ENCODE results near the gene TMC1.
"Not testable (repeated sequence)": the region's sequence is repeated elsewhere in the genome, so short reads cannot be mapped to it uniquely, and the experiment has no call there.

The TMC1 gene

DNA sequence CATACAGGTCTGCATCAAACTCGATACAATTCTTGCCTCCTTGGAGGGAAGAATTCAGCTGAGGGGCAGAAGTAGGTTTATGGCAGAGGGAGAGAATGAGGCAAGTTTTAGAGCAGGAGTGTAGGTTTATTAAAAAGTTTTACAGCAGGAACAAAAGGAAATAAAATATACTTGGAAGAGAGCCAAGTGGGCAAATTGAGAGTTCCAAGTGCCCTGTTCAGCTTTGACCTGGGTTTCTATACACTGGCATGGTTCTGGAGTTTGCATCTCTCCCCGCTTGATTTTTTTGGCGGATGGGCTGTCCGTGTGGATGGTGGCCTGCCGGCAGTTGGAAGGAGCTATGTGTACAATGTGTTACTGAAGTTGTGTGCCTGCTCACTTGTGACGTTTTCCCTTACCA is 315.4 kb downstream of the TMC1 start:
- FAIRE-seq: no peak

DNA sequence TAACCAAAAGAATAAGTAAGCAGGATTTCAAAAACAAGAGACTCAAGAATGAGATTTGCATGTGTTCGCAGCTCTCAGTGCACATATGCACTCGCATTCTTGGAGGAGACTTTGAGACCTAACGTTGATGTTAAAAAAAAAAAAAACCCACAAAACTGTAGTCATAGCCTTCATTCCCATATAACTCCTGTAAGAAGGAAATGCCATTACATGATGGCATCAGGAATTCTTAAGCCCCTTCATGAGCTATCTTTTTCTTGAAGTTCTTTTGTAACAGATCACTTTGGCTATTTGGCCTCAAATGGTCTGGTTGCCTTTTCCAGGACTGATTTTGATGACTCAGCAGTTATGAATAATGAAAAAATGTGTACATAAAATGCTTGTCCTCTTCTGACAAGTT is 317.7 kb downstream of the TMC1 start:
- FAIRE-seq: no peak

DNA sequence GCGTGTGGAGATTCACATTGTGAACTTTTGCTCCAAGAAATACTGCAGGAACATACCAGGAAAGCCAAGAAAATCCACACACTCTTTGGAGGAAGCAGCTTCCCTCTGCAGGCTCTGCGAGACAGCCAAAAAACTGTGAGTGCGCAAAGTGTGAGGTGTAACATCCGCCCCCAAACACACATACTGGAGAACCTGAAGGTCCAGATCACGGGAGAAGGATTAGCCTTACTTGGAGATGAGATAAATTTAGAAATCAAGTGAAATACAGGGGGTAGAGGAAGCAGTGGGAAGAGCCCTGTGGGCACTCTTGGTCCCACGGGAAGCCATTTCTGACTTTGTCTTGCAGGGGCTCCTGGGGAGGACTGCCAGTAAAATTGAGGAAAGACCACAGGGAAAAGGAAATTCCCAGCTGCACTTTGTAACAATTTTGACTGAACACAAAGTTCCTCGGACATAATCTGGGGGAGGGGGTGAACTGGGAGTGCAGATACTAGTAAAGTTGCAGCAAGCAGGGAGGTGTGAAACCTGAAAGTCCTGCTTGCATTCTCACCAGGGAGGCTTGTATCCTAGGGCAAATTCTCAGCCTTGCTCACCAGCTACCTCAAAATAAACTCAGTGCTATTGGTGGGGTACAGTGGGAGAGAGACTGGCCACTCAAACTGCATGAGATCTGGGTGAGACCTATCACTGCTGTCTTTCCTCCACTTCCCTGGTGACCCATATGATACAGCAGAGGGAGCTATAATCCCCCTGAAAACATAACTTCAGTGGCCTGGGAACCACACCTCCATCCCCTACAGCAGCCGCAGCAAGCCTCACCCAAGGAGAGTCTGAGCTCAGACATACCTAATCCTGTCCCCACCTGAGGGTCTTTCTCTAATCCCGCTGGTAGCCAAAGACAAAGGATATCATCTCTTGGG is 322.4 kb downstream of the TMC1 start:
- no peak for FAIRE-seq

DNA sequence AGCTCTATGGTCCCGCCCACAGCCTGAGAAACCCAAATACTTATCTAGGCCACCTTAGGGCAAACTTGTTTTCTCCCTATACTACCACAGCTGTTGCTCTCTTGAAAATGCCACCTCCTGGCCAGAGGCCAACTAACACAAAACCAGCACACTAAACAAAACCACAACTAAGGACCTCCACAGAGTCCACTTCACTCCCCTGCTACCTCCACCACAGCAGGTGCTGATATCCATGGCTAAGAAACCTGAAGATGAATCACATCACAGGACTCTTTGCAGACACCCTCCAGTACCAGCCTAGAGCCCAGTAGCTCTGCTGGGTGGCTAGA is 323.0 kb downstream of the TMC1 start:
- FAIRE-seq: no peak

DNA sequence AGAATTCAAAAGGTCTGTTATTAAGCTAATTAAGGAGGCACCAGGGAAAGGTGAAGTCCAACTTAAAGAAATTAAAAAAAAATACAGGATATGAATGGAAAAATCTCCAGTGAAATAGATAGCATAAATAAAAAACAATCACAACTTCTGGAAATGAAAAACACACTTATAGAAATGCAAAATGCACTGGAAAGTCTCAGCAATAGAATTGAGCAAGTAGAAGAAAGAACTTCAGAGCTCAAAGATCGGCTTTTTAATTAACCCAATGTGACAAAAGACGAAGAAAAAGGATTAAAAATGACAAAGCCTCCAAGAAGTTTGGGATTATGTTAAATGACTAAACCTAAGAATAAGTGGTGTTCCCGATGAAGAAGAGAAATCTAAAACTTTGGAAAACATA is 323.6 kb downstream of the TMC1 start:
- FAIRE-seq: not testable (repeated sequence)

DNA sequence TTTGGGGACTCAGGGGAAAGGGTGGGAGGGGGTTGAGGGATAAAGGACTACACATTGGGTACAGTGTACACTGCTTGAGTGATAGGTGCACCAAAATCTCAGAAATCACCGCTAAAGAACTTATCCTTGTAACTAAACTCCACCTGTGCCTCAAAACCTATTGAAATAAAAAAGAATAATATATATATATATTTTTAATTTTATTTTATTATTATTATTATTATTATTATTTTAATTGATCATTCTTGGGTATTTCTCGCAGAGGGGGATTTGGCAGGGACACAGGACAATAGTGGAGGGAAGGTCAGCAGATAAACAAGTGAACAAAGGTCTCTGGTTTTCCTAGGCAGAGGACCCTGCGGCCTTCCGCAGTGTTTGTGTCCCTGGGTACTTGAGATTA is 328.8 kb downstream of the TMC1 start:
- not testable (repeated sequence) for FAIRE-seq

DNA sequence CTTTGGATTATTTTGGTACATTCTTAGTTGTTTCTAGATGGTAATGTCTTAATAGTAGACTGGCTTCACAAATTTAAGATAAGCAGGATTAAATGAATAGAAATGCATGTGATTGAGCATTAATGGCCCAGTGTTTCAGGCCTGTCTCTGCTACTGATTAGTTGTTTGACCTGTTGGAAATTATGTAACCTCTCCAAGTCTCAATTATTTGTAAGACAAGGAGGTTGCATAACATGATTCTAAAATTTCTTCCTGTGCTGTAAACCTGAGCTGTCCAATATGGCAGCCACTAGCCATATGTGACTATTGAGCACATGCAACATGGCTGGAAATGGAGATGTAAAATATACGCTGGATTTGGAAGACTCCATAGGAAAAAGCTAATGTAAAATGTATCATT is 333.9 kb downstream of the TMC1 start:
- no peak for FAIRE-seq

DNA sequence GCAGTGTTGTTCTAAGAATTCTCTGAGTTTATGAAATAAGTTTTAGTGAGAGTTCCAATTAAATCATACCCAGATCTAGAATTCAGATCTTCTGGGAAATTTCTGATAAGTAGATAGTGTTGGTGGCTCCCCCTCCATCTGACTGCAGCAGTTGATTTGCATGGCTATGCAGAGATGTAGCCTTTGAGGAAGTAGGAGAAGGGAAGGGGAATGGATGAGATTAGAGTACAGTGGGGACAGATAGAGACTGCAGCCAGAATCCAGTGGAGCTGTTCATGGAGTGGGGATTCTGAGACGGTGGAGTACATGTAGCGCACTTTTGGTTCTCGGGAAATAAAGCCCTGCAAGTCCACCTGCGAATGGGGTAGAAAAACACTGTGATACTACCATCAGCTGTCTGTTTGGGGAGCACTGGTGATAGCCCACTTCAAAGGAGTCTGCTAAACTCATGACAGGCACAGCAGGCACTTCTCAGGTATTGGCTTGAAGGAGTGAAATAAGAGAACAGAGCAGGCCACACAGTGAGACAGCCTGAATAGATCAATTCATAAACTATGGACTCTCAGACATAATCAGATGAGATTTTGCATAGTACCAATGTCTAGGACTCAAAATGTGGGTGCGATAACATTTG is 334.6 kb downstream of the TMC1 start:
- FAIRE-seq: no peak

DNA sequence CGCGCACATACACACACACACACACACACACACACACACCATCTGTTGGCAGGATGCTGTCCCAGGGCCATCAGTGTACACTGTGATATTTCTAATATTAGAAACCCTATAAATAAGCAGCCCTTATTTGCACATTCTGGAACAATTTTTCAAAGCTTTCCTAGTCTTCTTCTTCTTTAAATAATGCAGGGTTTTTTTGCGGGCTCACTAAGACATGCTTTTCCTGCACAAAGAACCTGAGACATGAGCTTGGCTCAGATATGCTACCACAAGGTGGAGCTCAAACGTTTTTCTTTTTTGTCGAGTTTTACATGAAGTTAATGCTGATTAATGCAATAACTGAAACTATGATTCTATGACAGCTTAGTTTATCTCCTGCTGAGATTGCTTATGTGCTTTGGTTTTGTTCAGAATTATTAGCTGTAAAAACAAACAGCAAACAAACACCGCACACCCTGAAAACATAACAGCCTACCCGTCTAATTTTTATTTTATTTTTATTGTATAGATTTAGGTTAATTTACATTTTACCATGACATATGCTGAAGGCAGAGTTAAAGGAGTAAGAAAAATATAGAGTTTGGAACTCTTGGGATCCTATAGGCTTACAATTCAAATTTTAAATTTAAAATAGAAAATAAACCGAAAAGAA is 335.7 kb downstream of the TMC1 start:
- no peak for FAIRE-seq

DNA sequence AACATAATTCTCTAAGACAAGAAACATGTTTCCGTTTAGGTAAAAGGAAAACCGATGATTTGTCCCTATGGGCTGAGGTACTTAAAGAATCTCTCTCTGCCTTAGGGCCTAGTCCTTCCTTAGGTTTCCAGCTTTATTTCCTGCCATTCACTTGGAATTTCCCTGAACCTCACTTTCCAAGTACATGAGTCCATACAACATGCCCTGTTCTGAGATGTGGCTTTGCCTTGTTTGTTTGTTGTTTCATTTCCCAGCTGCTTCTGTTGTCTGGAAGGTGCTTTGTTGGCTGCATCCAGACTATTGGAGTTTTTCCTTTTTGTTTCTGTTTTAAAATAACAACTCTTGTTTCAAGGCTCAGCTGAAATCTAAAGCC is 336.2 kb downstream of the TMC1 start:
- FAIRE-seq: no peak

DNA sequence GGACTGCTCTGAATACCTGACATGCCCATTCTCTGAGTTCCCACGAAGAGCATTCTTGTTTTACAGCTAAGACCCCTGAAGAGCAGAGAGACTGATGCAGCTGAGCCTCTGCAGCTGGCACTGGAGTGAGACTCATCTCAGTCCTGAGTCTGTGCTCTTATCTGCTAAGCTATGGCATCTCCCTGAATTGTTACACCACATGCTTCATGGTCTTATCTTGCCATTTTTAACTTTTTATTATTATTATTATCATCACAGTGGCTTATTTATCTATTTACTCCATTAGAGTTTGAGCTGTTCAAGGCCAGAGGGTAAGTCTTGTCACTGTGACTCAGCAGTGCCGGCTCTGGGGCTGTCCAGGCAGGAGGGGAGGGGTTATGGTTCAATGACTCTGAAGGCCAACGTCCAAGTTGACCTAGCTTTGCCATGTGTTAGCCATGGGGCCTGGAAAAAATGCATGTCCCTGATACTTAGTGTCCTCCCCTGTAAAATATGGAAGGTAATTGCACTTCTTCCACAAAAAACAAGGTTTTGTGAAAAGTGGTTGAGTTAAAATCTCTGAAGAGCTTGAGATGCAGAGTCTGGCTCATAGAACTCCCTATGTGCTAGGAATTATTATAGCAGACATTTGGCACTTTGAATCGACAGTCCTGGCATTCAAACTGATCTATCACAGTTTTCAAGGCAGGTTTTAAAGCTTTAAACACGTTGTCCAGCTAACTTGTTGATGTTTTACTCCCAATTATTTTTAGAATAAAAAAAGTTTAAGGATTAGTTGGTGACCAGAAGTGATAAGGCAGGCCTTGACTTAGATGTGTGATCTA is 336.9 kb downstream of the TMC1 start:
- FAIRE-seq: no peak

DNA sequence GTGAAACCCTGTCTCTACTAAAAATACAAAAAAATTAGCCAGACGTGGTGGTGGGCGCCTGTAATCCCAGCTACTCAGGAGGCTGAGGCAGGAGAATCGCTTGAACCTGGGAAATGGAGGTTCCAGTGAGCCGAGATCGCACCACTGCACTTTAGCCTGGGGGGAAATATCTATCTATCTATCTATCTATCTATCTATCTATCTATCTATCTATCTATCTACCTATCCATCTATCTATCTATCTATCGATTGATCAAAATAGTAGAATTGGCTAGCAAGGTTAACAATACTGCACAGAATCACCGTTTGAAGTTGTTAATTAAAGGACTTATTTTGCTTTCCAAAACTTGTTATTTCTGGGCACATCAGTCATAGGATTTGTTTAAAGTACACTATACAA is 341.4 kb downstream of the TMC1 start:
- not testable (repeated sequence) for FAIRE-seq

DNA sequence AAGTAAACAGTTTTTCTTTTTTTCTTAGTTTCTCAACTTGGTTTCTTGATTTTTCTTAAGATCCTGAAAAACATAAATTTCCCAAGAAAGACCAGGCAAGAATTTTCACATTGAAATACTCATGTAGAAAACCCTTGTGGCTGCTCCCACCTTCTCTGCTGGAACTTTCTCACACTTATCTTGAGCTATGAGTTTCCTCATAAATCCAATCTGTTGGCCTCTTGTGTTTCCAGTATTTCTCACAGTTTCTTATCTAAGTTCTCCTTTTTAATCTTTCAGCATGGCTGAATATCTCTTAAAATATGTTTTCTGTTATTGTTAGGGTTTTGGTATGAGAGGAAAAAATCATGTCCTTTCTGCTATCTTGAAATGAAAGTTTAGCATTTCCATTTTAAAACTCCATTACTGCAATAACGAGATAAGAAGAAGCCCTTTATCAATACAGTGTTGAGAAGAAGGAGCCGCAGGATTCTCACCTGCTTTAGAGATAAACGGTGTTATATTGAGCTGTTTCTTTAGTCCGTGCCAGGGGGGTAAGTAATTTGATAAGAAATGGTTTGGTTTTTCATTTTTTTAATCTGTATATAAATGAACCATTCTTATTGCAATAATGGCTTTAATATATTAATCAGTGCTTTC is 342.2 kb downstream of the TMC1 start:
- no peak for FAIRE-seq

DNA sequence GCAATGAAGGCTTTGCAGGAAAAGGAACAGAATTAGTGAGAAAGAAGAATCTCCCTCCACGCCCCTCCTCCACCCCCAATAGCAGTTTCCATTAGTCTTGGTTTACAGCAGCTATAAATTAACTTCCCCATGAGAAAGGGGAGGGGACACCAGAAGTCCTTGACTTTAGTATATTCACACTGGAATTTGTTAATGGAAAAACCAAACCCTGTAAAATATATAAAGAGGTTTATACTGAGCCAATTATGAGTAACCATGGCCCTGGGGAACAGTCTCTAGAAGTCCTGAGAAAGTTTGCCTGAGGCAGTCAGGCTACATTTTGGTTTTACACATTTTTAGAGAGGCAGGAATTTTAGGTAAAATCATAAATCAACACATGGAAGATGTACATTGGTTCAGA is 342.9 kb downstream of the TMC1 start:
- no peak for FAIRE-seq

DNA sequence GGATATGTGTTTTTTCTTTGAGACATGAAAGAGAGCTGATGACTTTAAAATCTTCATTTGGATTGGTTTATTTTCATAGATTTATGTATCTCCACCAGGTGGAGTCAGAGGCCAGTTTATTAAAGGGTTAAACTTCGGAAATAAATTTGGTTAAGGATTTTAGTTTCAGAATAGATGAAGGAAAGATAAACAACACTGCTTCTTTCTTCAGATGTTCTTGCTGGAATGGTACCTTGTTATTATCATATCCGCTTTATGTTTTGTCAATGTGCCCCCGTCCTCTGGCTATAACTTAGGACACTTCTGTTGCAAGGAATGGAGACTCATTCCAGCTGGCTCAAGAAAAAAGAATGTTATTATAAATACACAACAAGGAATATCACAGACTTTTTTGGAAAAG is 350.3 kb downstream of the TMC1 start:
- no peak for FAIRE-seq

DNA sequence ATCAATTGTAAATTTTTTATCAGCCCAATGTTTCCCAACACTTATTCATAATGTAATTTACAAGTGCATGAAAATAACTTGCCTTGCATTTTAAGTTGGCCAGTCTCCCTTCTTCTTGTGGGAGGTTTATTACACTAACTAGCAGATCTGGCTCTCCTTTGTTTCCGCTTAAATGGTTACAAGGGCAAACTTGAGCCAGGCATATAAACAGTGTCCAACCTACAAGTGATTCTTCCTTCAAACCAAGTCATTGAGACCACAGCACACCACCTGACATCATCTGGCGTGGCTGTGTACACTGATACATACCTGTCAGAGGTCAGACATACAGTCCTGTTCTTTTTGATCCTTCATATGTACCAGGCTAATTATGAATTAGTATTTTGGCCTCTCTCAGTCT is 351.3 kb downstream of the TMC1 start:
- FAIRE-seq: no peak

DNA sequence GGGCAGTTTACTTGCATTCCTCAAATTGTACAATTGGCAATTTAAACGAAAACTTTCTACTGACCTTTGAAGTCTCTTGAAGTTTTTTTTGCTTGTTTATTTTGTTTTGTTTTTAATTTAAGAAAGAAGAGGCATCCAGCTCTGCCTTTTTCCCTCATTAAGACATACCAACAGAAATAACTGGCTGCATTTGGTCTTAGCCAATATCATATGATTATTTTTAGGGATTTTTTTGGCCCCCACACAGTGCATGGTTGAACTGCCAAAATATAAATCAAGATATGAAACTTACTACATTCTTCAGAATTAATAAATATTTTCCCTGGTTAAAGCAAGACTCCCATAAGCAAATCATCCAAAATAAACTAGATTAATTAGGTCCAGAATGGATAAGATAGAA is 352.0 kb downstream of the TMC1 start:
- FAIRE-seq: no peak

DNA sequence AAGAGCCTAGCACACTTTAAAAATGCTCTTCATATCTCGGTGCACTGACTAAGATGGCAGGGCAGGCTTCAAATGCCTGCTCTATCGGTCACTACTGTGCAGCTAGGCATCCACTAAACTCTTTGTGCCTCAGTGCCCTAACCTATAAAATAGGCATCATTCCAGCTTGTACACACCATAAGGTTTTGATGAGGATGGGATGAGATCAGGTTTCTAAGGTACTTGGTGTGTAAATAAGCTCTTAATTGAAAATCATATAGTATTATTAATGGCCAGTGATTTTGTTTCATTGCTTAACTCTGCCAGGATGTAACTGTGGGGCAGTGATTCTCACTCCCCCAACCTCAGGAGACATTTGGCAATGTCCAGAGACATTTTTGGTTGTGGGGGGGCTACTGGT is 352.9 kb downstream of the TMC1 start:
- FAIRE-seq: no peak

DNA sequence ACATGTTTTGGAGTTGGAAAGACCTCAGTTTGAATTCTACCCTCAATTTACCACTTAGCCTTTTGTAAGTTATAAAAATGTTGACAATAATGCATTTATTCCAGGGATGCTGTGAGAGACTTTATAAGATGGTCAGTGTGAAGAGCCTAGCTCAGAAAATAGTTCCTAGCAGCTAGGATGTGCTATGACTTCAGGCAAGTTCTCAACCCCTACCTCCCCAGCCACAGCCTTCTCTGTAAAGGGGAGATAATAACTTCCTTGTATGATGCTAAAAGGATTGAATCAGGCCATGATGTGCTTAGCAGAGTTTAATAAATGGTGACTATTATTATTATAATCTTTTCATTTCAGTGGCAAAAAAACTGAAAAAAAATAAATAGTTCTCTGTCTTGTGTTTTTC is 353.8 kb downstream of the TMC1 start:
- no peak for FAIRE-seq

DNA sequence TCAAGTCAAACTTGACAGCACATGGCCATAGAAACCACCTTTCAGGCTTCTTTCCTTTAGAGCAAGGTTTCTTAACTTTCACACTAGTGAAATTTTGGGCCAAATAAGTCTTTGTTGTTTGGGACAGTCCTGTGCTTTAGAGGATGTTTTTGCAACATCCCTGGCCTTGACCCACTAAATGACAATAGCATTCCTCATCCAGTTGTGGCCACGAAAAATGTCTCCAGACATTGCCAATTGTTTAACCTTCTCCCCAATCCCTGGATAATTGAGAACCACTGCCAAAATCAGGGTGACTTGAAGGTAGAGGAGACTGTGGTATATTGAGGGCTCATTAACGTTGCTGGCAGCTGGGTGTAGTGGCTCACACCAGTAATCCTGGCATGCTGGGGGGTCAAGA is 359.4 kb downstream of the TMC1 start:
- FAIRE-seq: no peak

DNA sequence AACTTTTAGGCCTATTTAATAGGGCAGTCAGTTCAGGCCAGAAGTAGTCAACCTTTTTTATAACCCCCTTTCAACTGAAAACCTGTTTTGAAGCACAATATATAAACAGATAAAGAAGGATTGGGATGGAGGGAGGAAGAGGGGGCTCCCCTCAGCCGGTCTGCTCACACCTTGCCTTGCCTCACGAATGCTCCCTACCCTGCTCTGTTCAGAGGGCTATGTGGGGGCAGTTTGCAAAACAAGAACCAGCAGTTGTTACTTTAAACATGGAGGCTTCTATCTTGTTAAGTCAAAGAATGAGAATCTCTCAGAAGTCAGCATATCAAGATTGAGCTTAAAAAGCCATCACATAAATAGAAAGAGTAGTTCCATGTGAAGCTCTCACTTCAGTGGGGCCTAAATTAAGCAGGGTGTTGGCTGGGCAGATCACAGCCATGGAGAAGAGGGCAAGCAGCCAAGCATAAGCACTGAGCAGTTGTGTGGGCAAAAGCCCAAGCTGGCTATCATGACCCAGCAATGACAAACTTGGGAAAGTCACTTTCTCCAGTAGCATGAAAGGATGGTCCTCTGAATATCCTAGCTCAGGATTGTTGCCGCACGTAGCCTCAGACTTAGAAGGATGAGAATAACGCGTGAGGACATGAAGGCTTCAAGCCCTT is 360.8 kb downstream of the TMC1 start:
- no peak for FAIRE-seq

DNA sequence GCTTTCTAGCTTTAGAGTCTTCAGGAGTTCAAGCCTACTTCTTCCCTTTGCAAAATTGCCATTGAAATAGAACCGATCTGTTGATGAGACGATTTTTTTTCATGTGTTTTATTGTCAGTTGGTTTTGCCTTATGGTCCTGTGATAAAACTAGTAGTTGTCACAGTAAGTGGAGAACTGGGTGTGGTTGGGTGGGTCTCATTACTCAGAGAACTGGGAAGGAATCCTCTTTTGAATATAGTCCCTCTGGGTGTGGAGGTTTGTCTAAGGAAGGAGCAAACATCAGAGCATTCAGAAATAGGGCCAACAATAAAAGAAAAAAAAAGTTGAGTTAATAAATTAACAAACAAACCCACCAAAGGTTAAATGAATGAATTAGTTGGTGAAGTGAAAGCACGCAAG is 362.5 kb downstream of the TMC1 start:
- FAIRE-seq: no peak

Measured in TTC549 (cell line).